Right lung (tissue), 10 donors: ENCODE measurements around the gene MYO1G. TPM values are rescaled to one million over a fixed set of nuclear protein-coding genes. Genes with fewer than 3 reads are reported as not detected.
"Not testable (repeated sequence)": the region's sequence is repeated elsewhere in the genome, so short reads cannot be mapped to it uniquely, and the experiment has no call there.

Experiments
- DNase-seq, 2 donors: peaks; one replicate each; pipeline ENCODE4 v3.0.0-alpha.2; 2013
- long read RNA-seq, 8 donors: transcript quantifications; one replicate each; lab custom pipeline, GENCODE V29; 2026
- polyA plus RNA-seq, 5 donors: library from polyadenylated mRNA; unstranded; fragments of 120-200 nt; gene quantifications; one replicate each; pipeline versions ENCODE4 v1.2.1 to v1.2.3, GENCODE V29; 2013; ENCODE audit warnings: inconsistent platforms in 1 of 5, low replicate concordance in 1 of 5; ENCODE audit not compliant: insufficient read length in 5 of 5, insufficient read depth in 1 of 5

Gene MYO1G
- 1 to 10 TPM in 4 of 5 donors, under 1 TPM in 1; 0.86 to 1.8 (median 1.5) TPM for polyA plus RNA-seq
- long read RNA-seq, donor 1, result 0 reads
- long read RNA-seq, donor 2, result 0 reads
- long read RNA-seq, donor 3, result 0 reads
- long read RNA-seq, donor 4, result 0 reads
- long read RNA-seq, donor 5, result 0 reads
- long read RNA-seq, donor 6, result 0 reads
- long read RNA-seq, donor 7, result 0 reads
- long read RNA-seq, donor 8, result 0 reads

DNA sequence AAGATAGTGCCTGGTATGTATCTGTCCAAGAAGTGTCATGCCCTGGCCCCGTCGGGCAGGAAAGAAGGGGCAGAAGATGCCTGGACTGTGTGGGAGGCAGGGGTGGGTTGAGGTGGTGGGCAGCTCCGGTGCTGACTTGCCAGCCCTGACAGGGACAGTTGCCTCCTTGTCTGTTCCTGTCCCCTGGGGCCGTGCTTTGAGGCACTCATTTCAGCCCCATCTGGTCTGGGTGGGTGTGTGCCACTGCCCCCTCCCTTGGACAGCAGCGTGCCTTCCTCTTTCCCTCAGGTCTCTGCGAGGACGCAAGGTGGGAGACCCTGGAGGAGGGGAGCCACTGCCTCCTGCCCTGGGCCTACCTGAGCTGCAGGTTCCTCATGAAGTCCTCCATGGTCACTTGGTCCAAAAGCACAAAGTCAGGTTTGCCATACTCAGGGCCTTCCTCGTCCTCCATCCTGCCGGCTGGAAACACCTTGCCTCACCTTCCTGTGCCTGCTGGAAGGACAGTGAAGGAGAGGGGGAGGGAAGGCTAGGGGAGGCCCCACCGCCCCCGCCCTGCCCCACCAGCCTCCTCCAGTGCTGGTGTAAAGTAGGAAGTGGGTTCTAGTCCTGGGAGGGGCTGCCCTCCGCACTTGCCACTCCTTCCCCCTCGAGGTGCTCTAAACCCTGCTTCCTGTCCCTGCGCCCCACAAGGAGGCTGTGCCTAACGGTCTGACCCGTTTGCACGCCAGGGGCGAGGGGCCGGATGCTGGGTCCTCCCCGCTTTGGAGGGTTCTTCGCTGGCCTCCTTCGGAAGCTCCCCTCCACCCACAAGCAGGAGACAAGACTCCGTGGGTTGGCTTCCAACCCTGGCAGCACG is at the start of gene MYO1G:
Gene MYO1G, minus strand, starts transcription at position 505 of the 856 bp plus-strand sequence. Its CDS starts 54 bp downstream, at position 451.
- DNase-seq, result no peak

DNA sequence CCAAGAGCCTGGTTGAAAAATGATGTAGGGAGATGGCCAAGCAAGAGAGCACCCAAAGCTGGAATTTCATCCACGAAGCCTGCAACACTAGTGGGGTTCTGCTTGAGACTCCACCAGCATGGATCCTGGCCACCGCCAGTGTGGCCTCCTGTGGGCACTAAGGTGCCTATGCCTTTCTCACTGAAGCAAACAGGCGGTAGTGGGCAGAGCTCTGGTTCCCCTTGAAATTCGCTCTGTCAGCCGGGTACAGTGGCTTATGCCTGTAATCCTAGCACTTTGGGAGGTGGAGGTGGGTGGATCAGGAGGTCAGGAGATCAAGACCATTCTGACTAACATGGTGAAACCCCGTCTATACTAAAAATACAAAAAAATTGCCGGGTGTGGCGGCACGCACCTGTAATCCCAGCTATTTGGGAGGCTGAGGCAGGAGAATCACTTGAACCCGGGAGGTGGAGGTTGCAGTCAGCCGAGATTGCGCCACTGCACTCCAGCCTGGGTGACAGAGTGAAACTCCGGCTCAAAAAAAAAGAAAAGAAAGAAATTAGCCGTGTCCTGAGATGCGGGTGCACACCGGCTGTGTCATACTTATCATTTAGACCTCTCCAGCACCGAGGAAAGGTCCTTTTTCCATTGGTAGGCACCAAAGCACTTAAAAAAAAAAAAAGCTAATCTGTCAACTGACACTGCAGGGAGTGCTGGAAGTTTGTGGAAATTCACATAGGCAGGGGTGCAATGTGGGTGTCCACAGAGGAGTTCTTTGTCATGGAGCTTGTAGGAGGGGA is 49.5 kb upstream of the MYO1G start:
- no peak for DNase-seq

DNA sequence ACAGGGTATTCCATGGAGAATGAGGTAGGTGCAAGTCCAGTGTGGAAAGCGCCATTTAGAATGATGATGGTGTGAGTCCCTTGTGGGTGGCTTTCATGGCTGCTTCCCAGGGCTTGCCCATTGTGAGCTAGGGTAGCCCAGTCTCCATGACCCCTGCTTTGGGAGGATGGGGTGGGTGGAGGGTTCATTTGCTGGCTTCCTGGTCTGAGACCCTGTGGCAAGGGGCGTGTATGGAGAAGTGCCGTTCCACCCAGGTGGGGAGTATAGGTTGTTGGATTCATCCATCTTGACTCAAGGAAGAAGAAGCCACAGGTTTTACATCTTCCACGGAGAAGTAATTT is 48.9 kb upstream of the MYO1G start:
- DNase-seq, result no peak

DNA sequence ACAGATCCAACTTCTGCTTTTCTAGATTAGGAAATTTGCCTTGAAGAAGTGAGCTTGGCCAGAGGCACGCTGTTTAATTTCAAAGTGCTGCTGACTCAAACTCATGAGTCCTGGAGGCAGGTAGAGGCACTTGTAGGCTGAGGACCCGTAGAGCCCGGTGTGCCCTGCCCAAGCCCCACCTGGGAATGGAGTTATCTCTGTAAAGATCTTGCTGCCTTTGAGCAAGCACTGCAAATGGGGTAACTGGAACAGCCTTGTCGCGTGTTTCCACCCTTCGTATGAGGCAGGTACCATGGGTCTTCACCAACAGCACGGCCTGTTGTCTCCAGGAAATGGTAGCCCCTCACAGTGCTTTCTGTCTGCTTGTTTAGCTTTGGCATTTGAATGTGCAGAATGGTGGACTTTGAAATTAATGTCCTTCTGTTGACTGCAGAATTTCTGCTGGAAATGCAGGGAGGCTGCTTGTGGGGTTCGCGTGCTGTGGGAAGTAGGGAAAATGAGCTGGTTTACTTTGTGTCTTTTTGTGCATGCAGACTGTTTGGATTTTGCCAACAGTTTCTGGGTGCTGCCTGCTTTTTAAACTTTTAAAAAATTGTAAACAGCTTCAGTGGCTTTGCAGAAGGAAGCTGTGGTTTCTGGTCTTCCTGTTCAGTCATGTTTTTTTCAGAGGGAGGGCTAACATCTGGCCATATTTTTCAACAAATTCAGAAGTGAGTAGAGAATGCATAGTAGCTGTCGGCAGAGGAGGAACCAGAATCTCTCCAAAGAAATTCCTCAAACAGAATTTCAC is 48.4 kb upstream of the MYO1G start:
- no peak for DNase-seq

DNA sequence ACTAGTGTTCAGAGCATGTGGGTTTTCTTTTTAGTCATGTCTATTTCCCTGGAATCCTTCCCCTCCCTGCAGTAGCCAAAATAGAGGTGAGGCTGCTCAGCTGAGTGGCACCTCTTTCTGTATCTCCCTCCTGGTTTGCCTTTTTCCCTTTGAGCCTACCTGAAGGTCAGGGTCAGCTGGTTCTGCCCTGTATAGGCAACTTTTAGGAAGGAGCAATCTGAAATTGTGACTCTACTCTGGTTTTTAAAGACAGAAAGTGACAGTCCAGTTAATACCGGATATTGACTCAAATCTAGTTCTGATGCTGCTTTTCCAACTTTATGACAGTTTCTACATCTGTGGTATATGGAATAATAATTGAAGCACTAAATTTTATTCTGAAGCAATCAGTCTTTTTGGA is 47.2 kb upstream of the MYO1G start:
- DNase-seq, result no peak

DNA sequence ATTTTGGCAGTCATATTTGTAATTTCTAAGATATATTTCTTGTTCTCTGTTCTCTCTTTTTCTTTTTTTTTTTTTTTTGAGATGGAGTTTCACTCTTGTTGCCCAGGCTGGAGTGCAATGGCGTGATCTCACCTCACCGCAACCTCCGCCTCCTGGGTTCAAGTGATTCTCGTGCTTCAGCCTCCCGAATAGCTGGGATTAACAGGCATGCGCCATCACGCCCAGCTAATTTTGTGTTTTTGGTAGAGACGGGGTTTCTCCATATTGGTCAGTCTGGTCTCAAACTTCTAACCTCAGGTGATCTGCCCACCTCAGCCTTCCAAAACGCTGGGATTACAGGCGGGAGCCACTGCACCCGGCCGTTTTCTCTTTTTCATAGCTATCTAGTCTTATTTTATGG is 46.7 kb upstream of the MYO1G start:
- not testable (repeated sequence) for DNase-seq

DNA sequence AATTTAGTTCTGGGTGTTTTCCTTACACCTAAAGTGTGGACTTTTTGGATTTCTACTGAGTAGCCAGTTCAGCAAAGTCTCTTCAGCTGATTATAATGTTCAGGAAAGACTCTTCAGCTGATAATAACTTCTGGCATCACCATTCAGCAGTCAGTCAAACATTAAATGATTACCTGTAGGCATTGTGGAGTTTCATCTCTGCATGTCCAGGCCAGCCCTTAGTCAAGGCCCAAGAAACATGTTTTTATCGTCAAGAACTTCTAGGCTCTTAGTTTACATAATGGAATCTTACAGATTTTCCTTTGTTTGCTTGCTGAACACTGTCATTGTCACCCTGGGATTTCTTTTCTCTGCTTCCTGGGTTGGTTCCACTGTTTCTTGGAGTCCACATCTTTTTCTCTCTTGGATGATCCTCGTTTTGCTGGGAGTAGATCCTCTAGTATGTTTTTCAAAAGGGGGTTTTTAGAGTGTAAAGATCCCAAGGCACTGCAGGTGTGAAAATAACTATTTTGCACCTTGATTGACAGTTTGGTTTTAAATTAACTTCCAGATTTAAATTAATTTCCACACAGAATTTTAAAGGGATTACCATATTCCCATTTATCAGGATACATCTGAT is 45.4 kb upstream of the MYO1G start:
- no peak for DNase-seq

DNA sequence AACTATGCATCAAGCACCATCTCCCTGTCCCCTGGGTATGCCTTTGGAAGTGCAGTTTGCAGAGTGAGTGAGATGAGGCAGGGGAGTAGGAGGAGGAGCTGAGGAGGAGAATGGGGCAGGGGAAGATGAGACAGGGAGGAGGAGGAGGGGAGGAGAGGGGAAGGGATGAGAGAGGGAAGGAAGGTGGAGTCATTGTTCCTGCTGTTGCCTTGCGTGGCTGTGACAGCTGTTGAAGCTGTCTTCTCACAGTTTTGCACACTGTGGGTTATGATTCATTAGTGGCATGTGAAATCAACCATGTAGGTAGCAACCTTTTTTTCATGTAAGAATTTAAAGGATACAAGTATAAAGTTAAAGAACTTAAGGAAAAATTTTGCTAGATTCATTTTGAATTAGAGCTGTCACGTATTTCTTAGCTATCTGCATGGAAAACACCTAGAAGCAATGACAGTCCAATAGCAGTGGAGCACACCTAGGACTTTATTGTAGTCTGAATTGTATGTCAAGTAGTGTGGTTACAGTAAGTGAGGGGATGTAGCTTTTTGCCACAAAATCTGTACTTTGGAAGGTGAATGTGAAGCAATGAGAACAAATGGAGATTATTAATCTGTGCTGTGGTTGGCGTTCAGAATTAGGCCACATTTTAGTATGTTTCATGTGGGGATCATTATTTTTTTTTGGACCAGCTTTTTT is 42.9 kb upstream of the MYO1G start:
- no peak for DNase-seq

DNA sequence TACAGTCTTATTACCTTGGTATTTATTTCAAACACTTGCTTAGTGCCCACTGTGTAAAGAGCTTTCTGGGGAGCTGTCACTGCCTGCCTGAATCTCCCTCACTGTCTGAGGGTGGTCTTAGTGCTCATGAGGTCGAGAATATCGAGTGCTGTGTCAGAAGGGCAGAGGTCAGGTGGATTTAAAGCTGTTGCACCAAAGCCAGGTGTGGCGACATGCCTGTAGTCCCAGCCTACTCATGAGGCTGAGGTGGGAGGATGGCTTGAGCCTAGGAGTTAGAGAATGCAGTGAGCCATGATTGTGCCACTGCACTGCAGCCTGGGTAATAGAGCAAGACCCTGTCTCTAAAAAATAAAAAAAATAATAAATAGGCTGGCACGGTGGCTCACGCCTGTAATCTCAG is 42.1 kb upstream of the MYO1G start:
- DNase-seq, result no peak

DNA sequence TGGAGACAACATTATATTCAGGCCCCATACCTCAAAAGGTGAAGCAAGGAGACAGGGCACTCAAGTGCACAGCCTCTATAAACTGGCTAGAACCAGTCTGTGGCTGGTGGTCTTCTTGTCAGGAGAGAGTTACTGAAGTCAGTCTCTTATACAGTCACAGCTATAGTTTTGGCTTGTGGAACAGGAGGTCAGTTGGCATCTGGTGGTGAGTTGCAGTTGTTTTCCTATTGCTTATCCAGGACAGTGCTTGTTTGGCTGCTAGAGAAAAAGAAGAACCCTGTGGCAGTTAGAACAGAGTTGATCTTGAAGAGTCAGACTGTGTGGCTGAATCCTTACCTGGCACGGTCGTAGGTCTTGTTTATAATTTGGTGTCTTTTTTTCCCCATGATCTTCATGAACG is 38.4 kb upstream of the MYO1G start:
- no peak for DNase-seq

DNA sequence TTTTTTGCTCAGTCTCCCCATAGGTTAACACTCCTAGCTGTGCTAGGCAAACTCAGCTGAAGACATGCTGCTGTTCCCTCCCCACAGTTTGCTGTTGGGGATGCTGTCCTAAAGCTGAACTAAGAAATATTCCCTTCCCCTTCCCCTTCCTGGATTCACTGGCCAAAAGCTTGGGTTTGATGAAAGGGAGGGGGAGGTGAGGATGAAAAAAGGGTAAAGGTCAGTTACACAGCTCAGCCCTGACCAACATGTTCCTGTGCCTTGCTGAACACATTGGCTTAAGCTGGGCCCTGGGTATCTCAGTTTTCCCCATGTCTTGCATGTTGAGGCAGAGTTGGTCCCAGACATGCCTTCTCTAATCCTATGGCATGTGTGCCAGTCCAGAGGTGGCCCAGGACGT is 36.5 kb upstream of the MYO1G start:
- no peak for DNase-seq

DNA sequence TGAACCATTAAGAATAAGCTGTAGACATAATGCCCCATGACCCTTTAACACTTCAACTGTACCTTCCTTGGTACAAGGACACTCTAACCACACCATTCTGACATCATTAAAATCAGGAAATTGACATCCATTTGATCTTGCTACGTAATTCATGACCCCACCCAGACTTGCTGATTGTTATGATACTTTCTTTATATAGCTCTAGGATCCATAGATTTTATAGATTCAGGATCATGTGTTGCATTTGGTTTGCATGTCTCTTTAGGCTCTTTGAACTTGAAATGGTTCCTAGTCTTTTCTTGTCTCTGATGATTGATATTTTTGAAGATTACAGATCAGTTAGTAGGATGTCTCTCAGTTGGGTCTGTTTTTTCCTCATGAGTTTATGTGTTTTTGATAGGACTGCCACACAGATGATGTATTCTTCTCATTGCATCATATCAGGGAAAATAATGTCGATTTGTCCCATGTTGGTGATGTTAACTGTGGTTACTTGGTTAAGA is 34.7 kb upstream of the MYO1G start:
- DNase-seq, result no peak

DNA sequence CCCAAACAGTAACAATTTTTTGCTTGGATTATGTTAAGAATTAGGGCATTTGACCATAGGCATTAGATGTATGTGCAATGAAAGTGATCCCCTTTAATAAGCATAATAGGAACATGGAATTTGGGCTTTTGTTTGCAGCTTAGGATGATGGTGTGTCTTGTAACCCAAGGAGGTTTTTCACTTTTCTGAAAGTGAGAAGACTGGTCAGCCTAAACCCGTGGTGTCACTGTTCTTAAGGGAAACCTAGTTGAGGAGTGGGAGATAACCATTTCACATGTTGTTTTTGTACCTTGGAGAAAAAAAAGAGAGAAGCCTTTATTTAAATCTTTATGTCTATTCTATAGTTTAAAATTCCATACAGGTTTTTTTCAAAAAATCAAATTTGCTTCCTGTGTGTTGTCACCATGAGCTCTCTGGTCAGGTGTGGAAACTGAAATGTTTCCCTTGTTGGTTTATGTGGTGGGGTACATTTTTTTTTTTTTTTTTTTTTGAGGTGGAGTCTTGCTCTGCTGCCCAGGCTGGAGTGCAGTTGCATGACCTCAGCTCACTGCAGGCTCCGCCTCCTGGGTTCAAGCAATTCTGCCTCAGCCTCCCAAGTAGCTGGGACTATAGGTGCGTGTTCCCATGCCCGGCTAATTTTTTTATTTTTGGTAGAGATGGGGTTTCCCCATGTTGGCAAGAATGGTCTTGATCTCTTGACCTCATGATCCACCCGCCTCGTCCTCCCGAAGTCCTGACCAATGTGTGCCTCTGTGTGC is 28.9 kb upstream of the MYO1G start:
- no peak for DNase-seq

DNA sequence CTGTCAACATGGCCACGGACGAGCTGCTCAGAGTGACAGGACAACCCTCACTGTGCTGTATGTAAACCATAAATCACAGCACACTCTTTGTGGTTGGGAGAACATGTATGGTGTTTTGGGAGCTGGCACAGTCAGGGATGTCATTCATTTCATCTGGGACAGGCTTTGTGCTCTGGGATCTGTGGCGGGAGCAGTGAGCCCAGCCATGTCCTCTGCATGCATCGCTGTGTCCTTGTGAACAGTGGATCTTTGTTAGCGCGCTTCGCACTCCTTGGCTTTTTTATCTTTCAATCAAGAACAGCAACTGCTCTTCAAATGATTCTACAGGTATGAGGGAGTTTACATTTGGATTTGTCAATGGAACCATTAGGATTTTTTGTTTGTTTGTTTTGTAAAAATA is 28.3 kb upstream of the MYO1G start:
- DNase-seq, result no peak

DNA sequence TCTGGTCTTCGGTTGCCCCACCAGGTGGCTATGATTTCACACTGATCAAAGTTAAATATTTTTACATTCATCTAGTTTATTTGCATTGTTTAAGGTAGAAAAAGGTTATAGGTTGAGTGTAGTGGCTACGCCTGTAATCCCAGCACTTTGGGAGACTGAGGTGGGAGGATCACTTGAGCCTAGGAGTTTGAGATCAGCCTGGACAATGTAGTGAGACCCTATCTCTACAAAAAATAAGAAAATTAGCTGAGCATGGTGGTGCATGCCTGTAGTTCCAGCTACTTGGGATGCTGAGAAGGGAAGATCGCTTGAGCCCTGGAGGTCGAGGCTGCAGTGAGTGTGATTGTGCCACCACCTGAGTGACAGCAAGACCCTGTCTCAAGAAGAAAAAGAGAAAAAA is 25.0 kb upstream of the MYO1G start:
- no peak for DNase-seq

DNA sequence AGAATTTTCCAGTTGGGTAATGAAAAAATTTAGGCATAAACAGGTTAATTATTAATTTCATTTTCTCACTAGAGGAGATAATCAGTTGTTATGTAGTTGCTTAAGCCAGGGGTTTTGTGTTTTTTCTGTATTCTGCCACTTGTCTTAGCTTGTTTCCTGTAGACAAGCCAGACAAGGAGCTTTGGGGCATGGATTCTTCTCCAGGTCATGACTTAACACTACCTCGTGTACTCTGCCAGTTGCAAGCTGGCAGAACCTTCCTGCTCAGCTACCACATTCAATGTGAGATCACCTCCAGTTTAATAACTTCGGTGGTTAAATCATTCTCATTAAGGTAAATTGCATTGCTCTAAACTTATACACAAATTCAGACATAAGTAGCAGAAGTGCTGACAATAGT is 23.0 kb upstream of the MYO1G start:
- DNase-seq, result no peak

DNA sequence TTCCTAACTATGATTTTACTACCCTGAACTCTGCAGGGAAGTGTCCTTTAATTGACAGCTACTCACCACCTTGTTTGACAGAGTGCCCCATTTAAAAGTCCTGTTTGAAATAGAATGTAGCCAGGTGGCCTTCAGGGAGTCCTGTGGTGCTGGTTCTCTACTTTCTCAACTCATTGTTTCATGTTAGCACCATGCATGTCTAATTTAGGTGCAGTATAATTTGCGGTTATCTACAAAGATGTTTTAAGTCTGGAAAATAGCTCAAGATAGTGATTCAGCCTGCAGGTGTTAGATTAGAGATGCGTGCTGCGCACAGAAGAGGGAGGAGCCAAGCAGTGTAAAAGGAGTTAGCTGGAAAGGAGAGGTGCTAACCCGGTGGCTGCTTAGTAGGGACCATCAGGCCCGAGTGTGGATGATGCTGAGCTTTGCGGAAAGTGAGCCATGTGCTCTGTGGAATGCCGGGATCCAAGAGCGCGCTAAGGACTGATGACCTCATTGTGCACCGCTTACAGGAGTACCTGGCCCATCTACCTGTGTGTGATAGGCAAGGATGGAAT is 22.4 kb upstream of the MYO1G start:
- no peak for DNase-seq

DNA sequence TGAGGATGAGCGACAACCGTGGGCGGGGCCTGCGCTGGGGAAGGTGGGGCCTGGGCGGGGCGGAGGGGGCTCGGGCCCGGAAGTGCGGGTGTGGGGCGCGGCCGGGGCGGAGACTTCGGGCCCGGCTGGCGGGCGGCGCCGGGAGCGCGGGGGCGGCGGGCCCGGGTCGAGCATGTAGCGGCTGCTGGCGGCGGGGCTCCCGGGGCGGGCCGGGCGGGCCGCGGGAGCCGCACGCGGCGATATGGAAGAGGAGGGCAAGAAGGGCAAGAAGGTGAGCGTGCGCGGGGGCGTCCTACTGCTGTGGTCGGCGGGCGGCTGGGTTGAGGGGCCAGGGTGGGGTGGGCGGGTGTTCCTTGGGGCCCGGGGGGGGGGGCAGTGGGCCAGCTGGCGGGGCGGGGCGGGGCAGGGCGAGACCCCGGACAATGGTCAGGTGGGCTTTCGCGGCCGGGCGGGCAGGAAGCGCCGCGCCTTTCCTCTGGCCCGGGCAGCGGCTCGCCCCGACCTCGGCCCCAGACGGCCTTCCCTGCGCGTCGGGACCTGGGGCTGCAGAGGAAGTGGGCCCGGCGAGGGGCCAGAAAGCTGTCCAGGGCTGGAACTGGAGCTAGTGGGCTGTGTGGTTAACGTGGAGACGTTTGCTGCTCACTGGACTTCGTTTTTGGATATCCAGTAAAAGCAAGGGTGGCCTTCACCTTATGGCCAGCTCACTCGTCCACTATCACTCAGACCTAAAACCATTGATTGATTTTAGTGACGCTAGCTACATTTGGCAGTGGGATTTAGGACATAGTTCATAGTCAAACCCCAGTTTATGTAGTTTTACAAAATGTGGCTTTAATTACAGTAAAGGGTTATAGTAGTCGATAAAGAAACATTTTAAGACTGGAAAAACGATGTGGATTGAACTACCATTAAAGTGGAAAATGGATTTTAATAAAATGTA is 21.5 kb upstream of the MYO1G start, which contains the start of gene CCM2:
Gene CCM2, plus strand, starts transcription at position 109 of the 940 bp plus-strand sequence. Its CDS starts 133 bp downstream, at position 242.
- peak; percentile 45 to 46 for DNase-seq
